SU-DHL-6 (cell line): ENCODE measurements around the gene ABCA4.

Experiments used
- EZH2phosphoT487 ChIP-seq: fragments of 200-600 bp; sonication (generic), shearing (Covaris generic); conservative IDR thresholded peaks from 2 replicates; pipeline ENCODE4 v1.6.1; 2018; ENCODE audit warnings: mild to moderate bottlenecking, antibody characterized with exemption, low read length, moderate library complexity, mixed read lengths
- TF ChIP-seq, protein P1 (sequence below): fragments of 200-600 bp; sonication (generic); IDR thresholded peaks from one replicate; pipeline ENCODE4 v1.5.1; 2017; ENCODE audit warnings: antibody characterized with exemption, mild to moderate bottlenecking, low read length, moderate library complexity; ENCODE audit not compliant: insufficient read depth, poor library complexity, severe bottlenecking

DNA sequence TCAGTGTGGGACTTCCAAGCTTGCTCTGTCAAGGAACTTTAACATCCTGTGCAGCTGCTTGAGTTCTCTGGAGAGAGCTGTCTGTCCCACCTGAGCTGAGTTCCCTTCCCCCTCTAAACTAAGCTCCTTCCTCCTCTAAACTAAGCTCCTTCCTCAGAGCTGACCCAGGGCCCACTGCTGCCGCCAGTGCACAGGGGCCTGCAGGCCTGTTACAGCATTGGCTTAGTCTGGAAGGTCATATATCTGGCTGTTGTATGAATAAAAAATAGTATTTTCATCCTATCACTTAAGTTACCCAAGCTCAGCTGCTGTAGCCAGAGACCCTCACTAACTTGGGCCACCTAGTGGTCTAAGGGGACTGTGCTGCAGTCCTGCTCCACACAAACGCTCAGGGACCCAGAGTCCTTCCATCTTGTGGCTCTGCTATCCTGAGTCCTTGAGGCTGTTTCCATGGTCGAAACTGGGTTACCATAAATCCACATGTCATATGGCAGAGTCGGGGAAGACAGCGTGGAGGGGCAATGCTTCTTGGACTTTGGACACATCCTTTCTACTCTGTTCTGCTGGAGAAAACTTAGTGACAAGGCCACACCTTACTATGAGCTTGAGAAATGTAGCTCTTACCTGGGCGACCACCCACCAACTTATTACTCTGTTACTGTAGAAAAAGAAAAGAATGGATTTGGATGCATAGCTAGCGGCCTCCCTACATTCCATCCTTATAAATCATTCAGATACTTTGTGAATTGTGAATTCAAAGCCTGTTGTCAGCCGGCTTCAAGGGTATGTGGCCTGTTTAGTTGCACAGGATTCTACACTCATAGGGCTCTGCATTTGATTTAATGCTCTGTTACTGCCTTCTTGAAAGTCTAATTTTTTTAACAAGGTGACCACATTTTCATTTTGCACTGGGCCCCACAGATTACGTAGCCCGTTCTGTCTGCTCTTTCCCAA lies 140.4 kb downstream of the ABCA4 start:
- no peak for TF ChIP-seq EZH2phosphoT487
- TF ChIP-seq, protein P1, sequence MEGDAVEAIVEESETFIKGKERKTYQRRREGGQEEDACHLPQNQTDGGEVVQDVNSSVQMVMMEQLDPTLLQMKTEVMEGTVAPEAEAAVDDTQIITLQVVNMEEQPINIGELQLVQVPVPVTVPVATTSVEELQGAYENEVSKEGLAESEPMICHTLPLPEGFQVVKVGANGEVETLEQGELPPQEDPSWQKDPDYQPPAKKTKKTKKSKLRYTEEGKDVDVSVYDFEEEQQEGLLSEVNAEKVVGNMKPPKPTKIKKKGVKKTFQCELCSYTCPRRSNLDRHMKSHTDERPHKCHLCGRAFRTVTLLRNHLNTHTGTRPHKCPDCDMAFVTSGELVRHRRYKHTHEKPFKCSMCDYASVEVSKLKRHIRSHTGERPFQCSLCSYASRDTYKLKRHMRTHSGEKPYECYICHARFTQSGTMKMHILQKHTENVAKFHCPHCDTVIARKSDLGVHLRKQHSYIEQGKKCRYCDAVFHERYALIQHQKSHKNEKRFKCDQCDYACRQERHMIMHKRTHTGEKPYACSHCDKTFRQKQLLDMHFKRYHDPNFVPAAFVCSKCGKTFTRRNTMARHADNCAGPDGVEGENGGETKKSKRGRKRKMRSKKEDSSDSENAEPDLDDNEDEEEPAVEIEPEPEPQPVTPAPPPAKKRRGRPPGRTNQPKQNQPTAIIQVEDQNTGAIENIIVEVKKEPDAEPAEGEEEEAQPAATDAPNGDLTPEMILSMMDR, result peak; percentile 36
